GM18508 (cell line): ENCODE data around the gene PDLIM3.
"Not testable (repeated sequence)": the region's sequence is repeated elsewhere in the genome, so short reads cannot be mapped to it uniquely, and the experiment has no call there.

ENCODE experiments used
- ATAC-seq: cut with Tn5 transposase; IDR thresholded peaks from one replicate; pipeline ENCODE4 v1.9.1; 2021; ENCODE audit warnings: moderate number of reproducible peaks; ENCODE audit not compliant: insufficient read depth, unreplicated experiment

The PDLIM3 gene

DNA sequence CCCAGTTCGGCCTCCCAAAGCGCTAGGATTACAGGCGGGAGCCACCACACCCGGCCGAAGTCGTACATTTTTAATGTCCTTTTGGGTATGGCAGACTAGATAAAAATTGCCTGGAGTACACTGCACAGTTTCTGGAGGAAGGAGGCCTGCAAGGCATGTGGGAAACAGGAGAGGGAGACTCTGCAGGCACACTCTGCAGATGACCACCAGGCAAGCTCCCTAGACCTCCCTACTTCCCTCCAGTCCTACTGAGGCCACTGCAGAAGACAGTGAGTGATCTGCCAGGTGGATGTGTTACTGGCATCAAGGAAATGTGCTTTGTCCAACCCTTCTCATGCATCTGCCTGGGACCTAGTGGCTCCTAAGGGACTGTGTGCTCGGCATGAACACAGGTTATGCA, 11.4 kb downstream of the PDLIM3 start:
- no peak for ATAC-seq

DNA sequence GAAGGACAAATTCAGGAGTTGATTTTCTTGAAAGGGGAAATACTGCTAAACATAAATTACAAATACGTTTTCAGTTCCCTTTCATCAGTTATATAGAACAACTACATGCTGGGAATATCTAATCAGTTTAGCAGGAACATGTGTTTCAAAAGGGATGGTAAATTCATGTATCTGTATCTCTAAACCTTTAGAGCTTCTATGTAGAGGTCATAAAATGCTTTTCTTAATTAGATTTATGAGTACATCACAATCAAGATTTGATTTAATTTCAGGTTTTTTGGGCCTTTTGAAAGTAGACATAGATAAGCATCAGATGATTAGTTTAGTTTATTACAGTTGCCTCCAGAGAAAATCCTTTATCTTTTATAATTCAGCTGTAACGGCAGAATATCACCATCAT, 12.9 kb downstream of the PDLIM3 start:
- no peak for ATAC-seq

DNA sequence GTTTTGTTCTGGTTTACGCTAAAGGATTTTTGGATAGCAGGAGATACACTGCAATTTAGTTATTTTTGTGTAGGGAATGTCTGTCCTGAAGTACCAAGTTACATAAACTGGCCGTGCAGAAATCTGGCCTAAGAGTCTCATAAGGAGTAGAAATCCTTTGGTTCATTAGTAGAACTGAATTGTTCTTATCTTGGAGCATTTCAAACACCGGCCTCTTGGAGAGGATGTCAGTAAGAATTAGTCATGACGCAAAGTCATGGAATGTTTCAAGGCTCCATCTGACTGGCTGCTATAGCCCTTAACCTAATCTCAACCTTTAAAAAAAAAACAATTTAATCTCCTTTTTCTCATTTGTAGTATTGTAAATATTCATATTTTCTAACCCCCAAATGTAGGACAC, 15.2 kb downstream of the PDLIM3 start:
- no peak for ATAC-seq

DNA sequence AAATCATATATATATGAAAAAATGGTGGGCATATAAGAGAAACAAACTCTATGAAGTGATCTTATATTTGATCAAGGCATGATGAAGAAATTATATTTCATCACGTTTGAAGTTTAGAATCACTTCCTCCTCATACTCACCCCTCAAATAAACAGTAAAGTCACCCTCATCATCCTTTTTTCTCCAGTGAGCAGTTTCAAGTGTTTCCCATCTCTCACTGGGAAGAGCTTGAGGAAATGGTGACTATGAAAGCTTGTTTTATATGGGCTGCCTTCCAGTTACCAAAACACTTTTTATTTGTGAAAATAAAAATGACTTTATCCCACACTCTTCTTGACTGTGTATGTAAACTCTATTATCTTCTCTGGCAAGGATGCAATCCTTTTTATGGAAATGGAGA, 16.8 kb downstream of the PDLIM3 start:
- ATAC-seq: no peak

DNA sequence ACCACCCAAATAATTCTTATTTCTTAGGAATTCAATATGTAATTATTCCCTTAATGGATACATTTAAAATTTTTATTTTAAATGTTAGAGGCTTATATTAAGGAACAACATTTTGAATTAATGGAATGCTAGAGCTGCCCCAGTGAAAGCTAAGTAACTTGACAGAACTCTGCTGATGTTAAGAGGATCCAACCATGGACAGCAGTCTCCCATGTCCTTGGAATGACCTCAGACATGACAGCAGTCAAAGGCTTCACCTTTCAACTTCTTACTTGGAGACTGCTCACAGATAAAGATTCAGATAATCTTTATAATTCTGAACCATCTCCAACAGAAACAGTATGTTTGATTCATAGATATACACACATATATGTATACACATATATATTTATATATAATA, 17.2 kb downstream of the PDLIM3 start:
- ATAC-seq: no peak

DNA sequence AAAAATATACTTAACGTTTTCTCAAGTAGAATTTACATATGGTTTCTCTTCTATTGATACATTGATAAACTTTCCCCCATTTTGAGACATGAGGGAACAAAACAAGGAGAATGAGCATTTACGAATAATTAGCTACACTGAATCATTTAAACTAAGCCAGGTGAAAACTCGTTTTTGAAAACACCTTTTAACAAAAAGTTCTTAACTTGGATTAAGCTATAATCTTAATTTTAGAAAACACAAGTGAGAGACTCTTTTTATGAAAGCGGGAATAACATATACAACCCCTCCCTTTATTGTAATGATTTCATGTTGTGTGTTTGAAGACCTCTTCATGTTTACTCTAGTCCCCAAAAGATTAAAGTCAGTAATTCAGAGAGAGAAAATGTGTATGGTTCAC, 20.1 kb downstream of the PDLIM3 start:
- no peak for ATAC-seq

DNA sequence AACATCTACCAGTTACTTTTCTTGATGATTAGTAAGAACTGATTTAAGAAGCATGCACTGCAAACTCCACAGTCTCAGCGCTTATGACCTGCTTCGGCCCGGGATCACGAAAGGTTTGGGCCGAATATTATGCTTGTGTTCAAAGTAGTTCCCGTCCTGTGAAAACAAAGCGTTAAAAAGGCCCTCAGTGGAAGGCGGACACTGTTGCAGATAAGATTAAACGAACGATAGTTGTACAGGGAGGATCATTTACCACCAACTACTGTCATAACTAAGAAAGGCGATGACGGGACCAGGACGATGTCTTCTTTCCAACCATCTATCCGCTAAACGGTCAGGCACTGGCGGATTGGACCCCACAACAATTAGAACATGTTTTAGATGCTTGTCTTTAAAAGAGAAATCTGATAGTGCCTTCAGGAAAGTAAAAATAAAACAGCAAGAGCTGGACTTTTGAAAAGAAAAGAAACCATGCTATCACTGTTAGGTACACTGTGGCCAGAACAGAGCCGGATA, 21.1 kb downstream of the PDLIM3 start:
- ATAC-seq: no peak

DNA sequence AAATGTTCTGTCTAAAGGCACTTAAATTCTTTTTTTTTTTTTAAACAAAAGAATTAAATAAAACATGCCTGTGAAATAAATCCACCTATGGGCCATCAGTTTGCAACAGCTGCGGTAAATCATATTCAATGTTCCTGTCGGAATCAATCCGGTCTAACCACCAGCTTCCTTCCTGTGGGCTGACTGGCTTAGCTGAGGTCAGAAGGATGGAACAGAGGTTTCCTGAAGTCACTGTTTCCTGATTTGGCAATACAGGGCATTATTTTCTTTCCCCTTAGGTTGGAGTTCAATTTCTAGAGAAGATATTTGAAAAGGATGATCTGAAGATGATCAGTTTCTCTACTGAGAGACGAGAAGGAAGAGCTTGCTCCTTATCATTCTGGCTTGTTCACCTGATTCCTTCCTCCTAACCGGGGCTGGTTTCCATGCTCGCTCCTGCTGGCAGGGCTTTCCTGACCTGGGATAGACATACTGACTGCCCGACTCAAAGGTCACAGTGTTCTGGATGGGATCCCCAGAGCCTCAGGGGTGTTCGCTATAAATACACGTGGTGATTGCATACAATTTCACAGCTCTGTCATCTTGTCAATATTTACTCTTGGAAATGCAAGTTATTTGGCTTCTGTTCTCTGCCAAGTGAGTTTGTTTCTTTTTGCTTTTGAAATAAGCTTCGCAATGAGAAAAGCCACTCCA, 21.7 kb downstream of the PDLIM3 start:
- ATAC-seq: no peak

DNA sequence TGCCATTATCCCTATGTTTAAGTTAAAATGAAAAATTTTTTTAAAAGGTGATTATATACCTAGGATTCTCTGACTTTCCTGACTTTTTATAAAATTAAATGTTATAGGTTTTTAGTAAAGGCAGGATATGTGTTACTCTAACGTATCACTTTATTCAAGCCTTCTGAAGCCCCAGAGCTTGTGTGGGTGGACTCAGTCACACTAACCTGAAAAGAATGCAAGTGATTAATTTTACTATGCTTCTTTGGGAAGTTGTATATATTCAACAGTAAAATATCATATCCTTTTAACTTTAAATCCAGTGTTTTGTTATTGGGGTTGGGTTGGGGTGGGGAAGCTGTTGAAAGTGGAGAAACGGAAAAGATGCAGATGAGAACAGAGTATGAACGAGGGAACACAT, 22.8 kb downstream of the PDLIM3 start:
- no peak for ATAC-seq

DNA sequence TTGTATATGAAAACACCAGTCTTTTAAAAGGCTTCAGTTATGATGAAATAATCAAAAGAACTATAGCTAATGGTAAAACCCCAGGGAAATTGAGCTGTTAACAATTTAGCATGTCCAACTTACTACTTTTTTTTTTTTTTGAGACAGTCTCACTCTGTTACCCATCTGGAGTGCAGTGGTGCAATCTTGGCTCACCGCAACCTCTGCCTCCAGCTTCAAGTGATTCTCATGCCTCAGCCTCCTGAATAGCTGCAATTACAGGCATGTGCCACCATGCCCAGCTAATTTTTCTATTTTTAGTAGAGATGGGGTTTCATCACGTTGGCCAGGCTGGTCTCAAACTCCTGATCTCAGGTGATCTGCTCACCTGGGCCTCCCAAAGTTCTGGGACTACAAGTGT, 24.1 kb downstream of the PDLIM3 start:
- ATAC-seq: not testable (repeated sequence)

DNA sequence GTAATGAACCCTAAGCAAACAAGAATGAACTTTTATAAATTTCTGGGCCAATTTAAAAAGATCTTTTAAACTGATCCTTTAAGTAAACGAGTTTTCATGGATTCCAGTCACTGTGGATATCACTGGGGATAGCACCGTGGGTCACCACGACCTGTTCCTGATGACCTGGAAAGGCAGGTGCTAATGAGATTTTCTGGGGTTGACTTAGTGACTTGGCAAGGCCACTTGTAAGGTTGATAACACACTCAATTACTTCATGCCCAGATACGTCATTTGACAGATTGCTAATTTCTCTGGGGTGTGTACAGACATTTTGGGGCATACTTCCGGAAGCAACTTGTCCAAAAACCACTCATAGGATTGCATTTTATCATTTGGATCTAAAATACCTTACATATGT, 24.5 kb downstream of the PDLIM3 start:
- no peak for ATAC-seq

DNA sequence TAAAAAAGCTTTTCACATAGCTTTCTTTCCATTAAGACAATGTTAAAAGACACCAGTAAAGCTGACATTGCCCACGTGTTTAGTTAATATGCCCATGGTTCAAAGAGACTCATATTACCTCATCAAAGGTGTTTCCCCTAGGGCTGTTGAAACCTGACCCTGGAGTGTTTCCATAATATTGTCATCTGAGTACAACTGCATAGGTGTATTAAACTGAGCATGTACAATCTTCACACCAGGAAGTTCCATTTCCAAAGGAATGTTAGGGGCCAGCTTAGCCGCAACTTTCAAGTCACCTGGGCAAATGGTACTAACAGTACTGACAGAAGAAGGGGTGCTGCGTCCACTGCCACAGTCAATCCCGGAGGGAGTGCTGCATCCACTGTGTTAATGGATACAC, 27.1 kb downstream of the PDLIM3 start:
- no peak for ATAC-seq

DNA sequence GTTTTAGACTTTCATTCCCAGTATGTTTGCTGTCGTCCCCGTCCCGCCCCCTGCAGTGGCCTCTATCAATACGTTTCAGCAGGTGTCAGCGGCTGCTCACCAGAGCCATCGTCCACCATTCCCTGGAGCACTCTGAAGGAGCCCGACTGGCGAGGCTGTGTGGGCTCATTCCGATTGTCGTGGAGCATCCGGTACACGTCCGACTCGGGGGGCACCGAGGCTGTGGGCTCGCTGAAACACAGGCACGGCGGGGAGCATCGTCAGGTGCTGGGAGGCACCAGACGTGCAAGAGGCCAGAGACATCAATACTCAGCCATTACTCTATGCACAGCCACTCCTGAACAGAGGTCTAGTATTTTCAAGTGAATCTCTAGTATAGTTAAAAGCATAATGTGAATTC, 28.9 kb downstream of the PDLIM3 start:
- ATAC-seq: no peak

DNA sequence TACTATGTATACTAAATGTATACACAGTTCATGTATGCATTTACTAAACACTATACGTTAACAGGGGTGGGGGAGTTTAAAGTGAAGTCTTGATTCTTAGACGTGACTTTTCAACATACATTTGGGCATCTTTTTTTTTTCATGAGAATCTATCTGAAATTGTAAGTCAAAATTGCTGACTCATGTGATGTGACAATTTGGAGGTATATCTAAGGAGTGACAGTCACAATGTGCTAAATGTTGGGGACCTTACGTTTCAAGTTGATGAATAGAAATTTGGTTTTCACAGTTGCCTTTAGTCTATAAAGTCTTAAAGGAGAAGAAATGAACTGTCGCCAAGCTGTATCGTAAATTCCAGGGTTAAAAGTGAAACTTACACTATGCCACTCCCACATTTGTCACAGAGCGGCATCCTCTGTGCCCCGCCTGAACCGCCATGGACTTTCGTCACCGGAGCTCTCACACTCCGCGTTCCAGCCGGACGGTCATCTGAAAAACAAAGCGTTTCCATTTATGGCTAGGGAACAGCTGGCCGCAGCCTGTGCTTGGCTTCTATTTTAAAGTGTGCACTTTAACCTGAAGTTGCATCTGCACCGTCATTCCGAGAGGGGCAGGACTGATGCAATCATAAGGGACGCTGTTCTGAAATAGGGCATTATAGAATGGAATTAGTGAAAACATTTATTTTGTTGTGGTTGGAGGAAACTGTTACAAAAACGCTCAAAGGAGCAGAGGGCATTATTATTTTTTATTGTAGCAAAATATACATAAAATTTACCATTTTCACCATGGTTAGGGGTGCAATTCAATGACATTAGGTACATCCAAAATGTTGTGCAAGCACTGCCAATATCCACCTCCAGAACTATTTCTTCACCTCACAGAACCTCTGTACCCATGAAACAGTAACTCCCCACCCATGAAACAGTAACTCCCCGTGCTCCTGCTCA, 30.9 kb downstream of the PDLIM3 start:
- ATAC-seq: no peak

DNA sequence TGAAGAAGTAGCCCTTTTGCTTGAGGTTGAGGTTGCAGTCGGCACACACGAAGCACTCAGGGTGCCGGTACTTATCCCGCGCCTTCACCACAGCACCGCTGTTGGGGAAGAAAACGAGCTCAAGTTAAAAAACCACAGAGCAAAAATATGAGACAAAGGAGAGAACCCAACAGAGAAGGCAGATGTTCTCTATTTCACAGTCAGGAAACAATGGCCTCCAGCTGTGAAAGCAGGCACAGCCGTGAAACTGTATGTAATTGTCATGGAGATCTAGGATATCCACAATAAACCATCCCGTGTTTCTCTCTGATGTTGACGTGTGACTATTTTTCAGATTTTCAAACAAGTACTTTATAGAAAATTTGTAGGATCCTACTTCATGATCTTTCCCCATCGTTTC, 32.9 kb downstream of the PDLIM3 start:
- ATAC-seq: no peak

DNA sequence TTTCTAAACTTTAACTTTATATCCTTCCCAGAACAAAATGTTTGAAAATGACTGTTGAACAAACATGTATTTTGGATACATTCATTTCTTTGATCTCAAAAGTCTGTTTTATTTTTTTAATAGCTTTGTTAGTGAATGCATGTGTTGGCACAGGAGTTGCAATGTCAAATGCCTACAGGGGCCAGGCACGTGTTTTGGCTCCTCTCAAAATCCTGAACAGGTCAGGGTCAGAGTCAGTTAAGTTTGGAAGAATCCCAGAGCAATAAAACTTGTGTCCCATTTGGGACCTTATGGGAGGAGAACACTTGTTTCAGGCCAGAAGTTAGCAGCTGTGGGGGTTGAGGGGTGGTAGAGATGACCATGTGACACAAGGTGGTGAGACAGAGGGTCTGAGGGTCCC, 34.7 kb downstream of the PDLIM3 start:
- ATAC-seq: no peak

DNA sequence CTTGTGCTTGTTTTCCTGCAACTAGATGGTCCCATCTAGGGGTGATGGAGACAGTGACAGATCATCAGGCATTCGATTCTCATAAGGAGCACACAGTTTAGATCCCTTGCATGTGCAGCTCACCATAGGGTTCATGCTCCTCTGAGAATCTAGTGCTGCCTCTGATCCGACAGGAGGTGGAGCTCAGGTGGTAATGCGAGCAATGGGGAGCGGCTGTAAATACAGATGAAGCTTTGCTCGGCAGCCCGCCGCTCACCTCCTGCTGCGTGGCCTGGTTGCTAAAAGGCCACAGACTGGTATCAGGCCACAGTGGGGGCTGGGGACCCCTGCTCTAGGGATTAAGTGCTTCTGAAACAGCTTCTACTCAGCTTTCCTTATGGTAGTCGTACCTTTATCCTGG, 35.3 kb downstream of the PDLIM3 start:
- ATAC-seq: no peak

DNA sequence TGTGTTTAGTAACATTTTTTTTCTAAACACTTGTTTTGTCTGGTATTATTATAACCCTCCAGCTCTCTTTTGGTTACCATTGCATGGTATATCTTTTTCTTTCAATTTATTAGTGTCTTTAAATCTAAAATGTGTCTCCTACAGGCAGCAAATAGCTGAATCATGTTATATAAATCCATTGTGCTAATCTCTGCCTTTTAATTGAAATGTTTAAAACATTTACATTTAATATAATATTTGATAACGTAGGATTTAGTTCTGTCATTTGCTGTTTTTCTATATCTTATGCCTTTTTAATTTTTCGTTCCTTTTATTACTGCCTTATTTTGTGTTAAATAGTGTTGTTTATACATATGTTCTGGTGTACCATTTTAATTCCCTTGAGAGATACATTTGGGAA, 46.7 kb downstream of the PDLIM3 start:
- ATAC-seq: no peak

DNA sequence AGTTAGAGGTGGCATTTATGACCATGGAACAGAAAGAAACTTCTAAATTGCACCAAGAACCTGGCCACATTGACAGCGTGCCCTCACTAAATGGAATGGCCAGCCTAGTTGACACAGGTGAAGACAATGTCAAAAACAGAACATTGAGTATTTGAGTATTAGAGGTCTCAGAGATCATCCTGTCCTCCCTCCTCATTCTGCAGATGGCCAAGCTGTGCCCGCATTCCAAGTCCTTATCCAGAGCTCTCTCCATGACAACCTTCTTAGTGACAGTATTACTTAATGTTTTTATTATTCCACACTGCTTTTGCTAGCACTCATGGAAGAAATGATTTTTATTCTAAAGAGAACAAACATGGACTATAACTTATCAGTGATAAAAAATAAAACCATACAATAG, 53.9 kb downstream of the PDLIM3 start:
- no peak for ATAC-seq

DNA sequence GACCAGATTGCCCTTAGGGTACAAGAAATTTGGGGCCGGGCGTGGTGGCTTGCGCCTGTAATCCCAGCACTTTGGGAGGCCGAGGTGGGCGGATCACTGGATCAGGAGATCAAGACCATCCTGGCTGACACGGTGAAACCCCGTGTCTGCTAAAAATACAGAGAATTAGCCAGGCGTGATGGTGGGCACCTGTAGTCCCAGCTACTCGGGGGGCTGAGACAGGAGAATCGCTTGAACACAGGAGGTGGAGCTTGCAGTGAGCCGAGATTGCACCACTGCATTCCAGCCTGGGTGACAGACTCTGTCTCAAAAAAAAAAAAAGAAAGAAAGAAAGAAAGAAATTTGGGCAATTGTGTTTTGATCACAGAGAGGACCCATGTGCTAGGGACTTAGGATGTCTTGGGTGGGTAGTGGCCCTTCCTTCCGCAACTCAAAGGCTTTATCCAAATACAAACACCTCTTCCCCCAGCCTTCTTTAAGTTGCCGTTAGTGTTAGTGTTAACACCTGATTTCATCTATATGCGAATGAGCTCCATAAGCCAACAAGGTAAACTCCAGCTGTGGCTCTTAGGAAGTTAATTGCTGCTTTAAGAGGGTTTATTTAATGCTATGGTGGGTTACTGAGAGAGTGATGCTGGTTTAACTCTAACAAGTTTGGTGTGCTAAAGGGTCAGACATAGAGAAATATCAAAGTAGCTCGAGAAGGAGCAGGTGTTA, 55.1 kb downstream of the PDLIM3 start:
- ATAC-seq: no peak

DNA sequence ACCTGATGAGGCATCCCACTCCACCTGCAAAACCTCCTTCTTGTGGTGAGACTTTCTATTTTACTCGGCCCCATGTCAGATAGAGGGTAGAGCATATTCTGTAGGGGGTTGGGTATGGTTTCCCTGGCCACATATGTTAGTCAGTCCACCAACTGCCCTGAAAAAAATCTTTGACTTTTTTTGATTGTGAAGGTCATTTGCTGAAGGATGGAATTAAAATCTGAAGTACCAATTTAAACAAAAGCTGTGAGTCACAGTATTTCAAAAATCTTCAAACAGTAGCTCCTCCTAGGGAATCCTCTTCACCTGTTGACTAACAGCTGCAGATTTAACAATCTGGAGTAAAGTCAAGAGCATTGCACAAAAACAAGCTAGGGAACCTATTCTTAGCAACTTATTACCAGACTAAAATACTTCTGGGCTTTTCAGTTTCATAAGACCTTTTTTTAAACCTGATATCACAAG, 55.8 kb downstream of the PDLIM3 start:
- ATAC-seq: peak; percentile 93
